HL-60 (cell line): ENCODE measurements around the gene AIRE.

Experiments
- CTCF ChIP-seq: IDR thresholded peaks from one replicate; pipeline ENCODE4 v1.5.1; 2011; ENCODE audit warnings: low read length, control low read depth, inconsistent platforms; ENCODE audit not compliant: insufficient read depth
- POLR2AphosphoS5 ChIP-seq: IDR thresholded peaks from 2 replicates; pipeline ENCODE4 v1.6.1; 2012; ENCODE audit warnings: low read depth

DNA sequence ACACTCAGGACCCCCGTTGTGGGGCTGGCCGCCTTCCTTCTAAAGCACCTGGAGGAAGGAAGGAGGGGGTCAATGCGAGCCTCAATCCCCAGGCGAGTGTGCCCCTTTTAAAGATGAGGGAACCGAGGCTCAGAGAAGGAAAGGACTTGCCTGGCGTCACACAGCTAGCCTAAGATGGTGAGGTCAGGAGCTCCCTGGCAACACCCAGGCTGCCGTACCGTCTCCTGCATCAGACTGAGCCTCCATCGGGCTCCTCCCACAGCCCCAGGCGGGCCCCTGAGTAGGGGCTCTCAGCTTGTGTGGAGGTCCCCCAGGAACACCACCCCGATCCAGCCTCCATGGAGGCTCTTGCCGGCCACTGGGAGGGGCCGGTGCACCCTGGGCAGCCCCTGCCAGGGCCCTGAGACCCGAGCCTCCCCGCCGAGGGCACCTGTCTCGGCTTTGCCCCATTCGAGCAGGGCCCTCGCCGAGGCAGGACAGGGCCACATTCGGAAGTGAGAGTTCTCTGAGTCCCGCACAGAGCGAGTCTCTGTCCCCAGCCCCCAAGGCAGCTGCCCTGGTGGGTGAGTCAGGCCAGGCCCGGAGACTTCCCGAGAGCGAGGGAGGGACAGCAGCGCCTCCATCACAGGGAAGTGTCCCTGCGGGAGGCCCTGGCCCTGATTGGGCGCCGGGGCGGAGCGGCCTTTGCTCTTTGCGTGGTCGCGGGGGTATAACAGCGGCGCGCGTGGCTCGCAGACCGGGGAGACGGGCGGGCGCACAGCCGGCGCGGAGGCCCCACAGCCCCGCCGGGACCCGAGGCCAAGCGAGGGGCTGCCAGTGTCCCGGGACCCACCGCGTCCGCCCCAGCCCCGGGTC, at the start of gene AIRE:
- TF ChIP-seq POLR2AphosphoS5 (no peak), CTCF (no peak)
